NCI-H146 treated with DMSO at 0.1 percent for 48 hours (cell line): Measurements from ENCODE around the gene MYH3.

Experiments used
- DNase-seq: peaks from one replicate; lab custom pipeline; 2025; ENCODE audit not compliant: unreplicated experiment; lab: John Stamatoyannopoulos, UW

MYH3 gene

DNA sequence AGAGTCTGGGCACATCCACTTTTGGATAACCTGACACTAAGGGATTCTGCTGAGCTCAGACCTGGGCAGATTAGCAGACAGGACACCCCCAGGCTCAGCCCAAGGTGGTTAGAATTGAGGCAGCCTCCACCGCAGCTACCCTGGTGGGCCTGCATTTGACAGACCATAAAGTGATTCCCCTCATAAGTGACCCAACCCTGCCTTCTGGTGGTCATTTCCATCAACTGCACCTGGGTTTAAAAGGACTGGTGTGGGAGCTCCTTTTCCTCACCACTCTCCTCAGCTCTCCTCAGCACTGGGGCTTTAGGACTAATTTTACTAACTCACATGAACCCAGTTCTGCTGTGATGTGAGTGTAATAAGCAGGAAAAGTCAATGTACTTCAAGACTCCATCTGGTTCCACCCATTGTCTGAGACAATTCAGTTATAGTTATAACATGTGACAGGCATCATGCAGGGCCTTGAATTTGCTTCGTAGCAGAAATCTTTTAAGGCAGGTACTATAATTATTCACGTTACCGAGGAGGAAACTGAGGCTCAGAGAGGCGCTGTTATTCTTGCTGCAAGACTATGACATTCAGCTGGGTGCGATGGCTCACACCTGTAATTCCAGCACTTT is 42.5 kb downstream of the MYH3 start:
- peak; percentile 1 for DNase-seq

DNA sequence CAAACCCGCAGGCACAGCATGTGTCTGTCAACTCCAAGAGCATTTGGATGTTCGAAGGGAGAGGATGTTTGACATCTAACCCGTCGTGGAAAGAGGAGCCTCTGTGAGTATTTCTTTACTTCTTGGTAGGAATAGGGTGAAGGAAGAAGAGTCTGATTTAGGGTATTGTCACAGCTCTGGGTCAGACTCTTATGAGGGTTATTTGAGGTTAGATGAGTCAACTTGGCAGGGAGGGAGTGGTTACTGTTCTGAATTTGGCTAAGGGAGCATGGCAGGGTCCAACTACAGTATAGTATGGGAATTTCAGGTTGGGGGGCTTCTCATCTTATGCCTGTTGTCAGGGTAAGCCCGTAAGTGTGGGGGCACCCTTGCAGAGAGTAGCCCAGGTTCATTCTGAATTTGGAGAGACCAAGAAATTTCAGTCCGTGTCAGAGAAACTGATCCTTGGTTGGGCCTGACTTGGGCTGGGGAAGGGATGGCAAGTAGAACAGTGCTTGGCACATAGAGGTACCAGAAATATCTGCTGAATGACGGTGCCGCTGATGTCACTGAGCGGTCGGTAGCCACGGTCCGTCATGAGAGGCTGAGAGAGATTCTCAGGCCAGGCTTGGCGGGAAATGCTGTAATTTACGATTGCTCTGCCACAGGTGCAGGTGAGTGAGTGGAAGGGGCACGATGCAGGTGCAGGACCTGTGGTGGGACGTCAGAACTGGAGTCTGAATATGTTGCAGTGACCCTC is 43.2 kb downstream of the MYH3 start:
- DNase-seq: no peak

DNA sequence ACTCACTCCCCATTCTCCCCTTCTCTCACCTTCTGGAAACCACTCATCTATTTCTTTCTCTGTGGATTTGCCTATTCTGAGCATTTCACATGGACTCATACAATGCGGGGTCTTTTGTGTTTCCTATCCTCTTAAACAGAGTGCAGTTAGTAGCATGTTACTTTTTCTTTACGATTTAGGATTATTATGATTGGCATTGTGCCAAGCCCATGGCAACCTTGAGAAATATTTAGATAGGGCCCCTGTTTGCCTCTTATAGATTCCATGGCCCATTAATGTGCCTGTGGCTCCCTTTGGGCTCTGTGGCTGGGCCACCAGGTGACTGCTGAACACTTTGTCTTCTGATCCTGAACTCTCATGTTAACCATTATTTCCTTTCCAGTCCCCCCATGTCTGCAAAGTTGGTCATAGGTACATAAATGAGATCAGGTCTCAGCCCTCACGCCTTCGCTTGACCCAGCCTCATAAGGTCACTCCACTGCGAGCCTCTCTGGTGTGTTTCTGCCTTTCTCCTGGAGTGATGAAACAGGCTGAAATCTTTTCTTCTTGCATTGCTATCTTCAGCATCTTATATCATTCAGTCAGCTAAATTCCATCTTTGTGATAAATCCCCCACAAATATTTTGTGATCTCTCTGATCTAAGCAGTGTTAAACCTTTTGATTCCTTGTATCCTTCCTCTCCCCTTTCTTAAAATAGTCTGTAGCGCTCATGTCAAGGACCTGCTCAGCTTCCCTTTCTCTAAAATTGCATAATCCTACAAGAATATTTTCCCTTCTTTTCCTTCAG is 44.0 kb downstream of the MYH3 start:
- no peak for DNase-seq

DNA sequence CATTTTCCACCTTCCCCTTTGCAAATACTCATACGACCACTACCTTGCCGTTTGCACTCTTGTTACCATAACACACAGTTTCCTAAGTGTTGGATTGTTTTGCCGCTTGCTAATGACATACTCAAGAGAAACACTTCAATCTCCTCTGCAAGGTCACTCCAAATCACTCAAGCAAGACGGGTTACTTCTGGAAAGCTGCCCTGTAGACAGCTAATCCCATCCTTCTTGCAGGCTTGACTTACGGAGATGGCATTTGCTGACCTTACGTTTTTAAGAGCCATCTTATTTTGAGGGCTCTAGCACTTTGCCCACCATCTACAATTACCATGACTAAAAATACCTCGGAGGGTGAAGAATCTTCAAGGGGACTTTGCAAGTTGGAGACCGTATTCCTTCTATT is 46.2 kb downstream of the MYH3 start:
- no peak for DNase-seq

DNA sequence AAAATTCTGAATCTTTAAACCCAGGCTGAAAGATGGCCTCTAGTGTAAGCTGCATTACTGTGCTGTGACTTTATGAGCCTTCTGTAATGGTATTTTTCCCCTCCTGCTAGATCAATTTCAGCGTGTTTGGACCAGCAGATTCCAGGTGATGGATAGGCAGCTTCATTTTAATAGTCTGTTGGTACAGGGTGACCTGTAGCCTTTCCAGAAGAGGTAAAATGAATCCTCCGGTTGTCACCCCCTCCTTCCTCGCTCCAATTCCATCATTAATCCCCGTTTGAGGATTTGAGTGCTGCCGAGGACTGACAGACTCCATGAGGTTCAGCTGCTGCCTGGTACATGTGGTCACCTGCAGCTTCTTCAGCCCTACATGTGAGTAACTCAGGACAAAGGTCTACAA is 48.9 kb downstream of the MYH3 start:
- no peak for DNase-seq

DNA sequence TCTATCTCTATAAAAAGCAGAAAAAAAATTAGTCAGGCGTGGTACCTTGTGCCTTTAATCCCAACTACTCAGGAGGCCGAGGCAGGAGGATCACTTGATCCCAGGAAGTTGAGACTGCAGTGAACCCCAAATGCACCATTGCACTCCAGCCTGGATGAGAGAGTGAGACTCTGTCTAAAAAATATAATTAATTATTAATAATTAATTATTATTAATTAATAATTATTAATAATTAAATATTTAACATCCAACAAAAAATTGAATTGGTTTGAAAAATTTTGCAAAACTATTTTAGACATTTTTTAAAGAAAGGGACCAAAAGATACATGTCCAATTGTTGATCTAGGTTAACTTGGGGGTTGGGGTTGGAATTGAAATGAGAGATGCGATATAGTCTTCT is 51.0 kb downstream of the MYH3 start:
- DNase-seq: no peak

DNA sequence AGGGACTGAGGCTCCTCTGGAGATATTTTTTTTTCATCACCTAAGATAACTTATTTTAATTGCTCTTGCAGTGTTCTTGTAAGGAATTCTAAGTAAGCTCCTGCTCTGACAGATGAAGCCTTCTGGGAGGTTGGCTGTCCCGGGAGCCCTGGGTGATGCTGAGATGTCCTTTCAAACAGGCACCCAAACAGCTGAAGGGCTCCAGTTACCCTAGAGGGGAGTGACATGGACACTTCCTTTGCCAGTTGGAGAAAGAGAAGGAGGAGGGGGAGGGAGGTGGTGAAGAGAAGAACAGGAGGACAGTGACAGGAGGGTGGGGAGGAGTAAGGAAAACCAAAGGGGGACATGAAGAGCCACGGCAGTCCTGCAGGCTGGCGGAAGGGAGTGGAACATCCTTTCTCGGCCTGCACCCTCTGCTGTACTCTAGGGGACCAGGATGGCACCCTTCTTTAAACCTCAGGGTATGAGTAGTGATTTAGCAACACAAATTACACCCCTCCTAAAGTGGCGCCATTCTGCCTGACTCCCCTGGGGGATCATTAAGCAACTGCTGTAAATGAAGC is 51.8 kb downstream of the MYH3 start:
- DNase-seq: no peak

DNA sequence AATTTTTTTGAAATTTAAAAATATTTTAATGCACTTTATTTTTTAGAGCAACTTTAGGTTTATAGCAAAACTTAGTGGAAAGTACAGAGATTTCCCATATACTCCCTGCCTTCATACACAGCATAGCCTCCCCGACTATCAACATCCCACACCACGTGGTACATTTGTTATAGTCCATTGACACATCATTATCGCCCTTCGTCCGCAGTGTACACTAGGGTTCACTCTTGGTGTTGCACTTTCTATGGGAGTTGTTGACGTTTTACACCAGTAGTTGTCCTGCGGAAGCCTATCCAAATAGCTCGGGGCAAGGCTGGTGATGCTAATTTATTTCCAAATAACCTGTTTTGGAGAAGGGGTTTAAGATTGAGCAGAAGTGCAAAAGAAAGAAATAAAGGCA is 52.6 kb downstream of the MYH3 start:
- DNase-seq: no peak

DNA sequence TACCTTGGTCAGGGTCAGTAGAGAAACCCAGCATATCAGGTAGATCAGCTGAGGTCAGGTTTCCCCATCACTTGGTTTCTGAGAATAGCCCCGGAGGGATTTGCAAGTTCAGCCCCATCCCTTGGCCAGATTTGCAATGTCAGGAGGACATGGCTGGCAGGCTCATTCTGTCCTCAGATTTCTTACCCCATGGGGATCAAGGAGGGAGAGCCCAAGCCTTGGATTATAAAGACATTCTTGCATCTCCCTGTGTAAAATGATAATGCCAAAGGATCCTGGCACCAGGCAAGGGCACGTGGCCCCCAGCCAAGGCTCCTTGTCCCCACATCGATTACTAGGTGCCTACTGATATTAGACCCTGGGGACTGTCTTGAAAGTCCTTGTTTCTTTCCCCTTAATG is 53.2 kb downstream of the MYH3 start:
- DNase-seq: no peak

DNA sequence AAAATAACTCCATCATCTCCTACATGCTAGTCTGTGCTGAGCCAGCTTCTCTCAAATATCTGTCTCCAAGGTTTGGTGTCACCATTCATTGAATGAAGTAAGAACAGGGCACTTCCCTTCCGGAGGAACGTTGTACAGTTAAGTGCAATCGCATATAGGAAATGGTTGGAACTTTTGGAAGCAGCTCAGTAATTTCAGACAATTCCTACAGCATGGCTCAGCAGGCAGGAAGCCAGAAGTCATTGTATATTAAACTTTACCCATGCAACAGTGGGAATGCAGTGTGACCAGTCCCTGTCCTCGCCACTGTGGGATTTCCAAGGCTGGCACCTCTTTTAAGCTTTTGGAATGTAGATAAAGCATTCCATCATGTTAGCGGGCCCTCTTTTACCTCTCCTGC is 56.5 kb downstream of the MYH3 start:
- no peak for DNase-seq

DNA sequence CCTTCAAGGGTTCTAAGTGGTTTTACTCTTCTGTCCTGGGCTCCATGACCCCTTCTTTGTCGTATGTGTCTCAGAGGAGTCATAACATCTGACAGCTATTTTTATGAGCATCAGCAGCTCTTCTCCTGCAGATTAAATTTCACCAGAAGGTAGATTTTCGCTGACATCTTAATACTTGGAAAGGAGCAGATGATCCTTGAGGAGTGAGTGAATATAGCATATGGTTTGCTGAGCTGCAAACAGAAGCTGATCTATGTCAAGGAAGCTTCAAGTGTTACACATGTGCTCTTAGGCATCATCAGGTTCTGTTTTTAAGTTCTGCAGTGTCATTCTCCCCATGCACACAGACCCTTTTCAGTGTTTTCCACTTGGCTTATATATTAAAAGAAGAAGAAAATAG is 58.5 kb downstream of the MYH3 start:
- DNase-seq: no peak

DNA sequence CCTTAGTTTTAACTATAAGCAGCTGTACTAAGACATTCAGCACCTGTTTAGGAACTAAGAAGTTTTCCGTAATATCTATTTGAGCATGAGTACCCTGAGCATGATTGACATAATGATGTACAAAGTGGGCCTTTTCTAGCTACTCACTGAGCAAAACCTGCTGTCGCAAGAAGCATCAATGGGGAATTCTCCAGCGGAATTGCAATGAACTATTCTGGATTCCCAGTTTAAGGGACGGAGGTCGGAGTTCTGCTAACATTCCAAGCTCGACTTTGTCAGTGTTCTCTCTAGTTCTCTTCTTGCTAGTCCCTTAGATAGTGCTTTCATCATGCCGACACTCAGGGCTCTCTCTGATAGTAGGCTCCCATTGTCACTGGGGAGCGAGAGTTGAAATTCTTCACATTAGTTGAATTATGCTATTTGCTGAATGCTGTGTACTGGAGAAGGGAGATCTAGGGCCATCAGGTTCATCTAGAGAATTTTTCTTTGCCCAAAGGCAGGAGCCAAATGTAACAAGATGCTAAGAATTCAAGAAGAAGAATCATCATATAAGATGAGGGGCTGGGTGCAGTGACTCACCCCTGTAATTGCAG is 67.5 kb downstream of the MYH3 start:
- DNase-seq: no peak

DNA sequence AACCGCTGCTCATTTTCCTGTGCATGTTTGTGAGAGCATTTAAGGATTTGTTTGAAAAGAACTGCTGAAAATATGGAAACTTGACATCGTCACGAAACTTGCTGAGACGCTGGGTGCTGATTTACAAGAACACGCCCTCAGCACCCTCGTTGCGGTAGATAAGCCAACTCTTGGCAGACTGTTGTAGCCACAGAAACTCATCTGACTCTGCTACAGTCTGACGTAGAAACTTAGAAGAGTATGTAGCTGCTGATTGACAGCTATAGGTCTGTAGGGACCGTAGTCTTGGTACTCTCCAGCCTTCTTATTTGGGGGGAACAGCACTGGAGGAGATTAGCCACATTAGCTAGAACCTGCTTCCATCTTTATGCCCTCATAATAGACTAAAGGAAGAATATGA is 71.6 kb downstream of the MYH3 start:
- no peak for DNase-seq

DNA sequence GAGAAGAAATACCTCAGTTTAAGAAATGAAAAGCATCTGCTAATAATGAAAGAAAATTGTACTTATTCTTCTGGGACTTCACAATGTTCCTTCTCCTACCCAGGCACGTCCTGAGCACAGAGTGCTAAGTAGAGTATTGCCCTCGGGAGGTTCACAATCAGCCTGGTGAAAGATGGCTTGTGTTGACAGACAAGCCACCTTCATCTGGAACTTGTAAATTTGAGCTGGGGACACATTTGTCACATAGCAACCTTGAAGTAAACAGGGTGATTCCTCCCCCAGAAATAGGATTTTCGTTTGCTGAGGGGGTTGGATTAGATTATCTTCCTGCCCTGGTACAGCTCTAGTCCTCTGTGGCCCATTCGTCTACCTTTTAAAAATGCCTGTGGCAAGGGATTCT is 73.3 kb downstream of the MYH3 start:
- DNase-seq: no peak

DNA sequence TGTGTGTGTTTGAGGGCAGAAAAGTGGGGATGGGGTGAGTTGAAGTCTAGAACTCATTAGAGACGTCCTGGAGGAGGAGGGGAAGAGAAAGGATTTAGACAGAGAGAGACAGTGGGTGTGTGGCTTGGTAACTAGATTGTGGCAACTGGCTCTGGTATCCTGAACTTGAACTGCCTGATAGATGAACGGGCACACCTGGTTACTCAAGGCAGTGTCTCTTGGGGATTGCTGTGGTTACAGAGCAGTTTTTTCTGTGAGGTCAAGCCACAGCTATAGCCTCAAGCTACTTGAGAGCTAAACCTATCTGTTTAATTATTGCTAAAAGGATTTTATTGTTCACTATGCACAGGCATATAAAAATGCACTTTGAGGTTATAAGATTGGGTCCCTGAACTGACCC is 77.8 kb downstream of the MYH3 start:
- DNase-seq: no peak
